Progenitor cell of endocrine pancreas (in vitro differentiated cells): Measurements from ENCODE around the gene CNNM4. TPM values are rescaled to one million over a fixed set of nuclear protein-coding genes. Genes with fewer than 3 reads are reported as not detected.

Experiments
- DNase-seq: peaks from one replicate; pipeline ENCODE4 v3.0.0; 2021; ENCODE audit warnings: low spot score; ENCODE audit not compliant: unreplicated experiment
- H3K27ac Mint-ChIP-seq: 2 replicates; pipeline ENCODE4 v1.8.0; 2021; ENCODE audit warnings: mild to moderate bottlenecking, moderate library complexity, mixed read lengths
- H3K27me3 Mint-ChIP-seq: 2 replicates; pipeline ENCODE4 v1.8.0; 2021; ENCODE audit warnings: mixed read lengths
- H3K36me3 Mint-ChIP-seq: 2 replicates; pipeline ENCODE4 v1.8.0; 2022; ENCODE audit warnings: mixed read lengths; ENCODE audit not compliant: insufficient read depth
- H3K4me1 Mint-ChIP-seq: 2 replicates; pipeline ENCODE4 v1.8.0; 2021; ENCODE audit warnings: low read depth, mixed read lengths
- H3K4me3 Mint-ChIP-seq: 2 replicates; pipeline ENCODE4 v1.8.0; 2021; ENCODE audit warnings: low read depth, mild to moderate bottlenecking, moderate library complexity, mixed read lengths
- H3K9me3 Mint-ChIP-seq: 2 replicates; pipeline ENCODE4 v1.8.0; 2021; ENCODE audit warnings: low read depth, mixed read lengths
- CTCF ChIP-seq: fragments of 200-600 bp; sonication (generic); IDR thresholded peaks from one replicate; pipeline ENCODE4 v1.5.0; 2021; ENCODE audit warnings: antibody characterized with exemption, mild to moderate bottlenecking; ENCODE audit not compliant: unreplicated experiment
- total RNA-seq: library from RNA; stranded (reverse); gene quantifications from 2 replicates; pipeline ENCODE4 v1.2.1, GENCODE V29; 2021

CNNM4 gene
- total RNA-seq, 1 donor from 2014 or later: 11.1 TPM

DNA sequence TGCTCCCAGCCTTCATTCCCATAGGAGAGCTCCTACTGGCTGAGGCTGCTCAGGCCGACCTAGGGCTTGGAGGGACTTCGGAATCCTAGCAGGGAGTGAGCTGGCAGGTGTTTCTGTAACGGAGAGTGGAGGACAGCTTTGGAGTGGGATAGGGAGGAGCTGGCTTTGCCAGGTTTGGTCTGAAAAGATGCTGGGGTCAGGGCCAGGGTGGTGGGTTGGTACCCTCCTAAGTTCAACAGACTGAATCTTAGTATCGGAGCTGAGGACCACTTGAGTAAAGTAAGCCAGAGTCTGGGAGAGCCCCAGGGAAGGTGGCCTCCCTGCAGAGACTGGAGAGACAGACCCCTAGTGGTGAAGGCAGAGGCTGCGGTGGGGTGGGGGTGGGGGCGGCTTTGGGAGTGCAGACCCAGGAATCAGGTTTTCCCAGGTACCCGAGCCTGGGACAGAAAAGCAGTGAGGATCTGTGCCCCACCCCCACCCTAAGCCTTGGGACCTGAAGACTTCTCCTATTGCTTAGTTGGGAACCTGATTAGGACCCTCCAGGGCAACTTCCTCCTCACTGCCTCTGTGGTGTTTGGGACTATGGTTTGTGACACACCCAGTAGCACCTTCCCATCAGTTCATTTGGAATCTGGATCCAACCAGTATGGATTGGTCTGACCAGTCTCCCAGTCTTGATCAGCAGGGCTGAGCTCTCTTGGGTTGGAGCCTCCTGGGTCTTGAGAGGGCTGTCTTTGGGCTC, 3.0 kb downstream of the CNNM4 start:
- peak; percentile 60 for TF ChIP-seq CTCF
- Mint-ChIP-seq H3K27me3 (no peaks in the 10 kb centered on the region), H3K9me3 (no peaks in the 10 kb centered on the region), H3K27ac (peak overlapping the region; percentile 86), H3K36me3 (no peaks in the 10 kb centered on the region), H3K4me1 (peaks cover 26% of the 10 kb centered on the region), H3K4me3 (peak overlapping the region; percentile 69)
- DNase-seq: no peak

GRCh38 chr2:96764253-96764637, 3.5 kb downstream of the CNNM4 start:
- Mint-ChIP-seq H3K36me3 (no peaks in the 10 kb centered on the region), H3K4me3 (peak overlapping the region; percentile 25), H3K9me3 (no peaks in the 10 kb centered on the region), H3K27me3 (no peaks in the 10 kb centered on the region), H3K4me1 (peaks cover 25% of the 10 kb centered on the region), H3K27ac (peak overlapping the region; percentile 5)
- DNase-seq: no peak
- no peak for TF ChIP-seq CTCF

DNA sequence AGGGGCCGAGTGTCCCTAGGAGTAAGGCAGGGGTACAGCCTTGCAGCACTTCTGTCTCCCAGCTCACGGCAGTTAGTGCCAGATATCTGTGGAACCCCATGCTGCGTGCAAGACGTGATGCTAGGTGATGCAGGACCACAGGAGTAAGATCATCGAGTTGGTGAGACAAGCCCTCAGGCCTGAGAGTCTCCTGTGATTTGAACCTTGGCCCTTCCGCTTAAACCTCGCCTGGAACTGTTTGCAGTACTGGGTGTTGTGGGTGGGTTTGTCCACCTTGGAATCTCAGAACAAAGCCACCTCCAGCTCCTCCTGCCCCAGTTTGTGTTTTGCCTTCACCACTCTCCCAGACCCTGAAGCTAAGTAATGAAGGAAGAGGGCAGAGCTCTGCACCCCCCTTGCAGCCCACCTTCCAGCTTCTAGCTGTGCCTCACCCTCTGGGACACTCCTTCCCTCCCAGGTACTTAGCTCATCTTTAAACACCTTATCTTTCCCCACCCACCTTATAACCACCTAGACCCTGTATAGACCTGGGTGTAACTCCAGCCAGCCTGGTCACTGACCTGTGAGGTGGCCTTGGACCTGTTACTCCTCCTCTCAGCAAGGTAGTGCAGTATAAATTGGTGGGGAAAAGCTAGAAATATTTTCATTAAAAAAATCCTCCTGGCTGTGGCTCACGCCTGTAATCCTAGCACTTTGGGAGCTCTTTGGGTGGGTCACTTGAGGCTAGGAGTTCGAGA, 6.6 kb downstream of the CNNM4 start:
- no peaks in the 10 kb centered on the region for H3K36me3 Mint-ChIP-seq
- H3K9me3 Mint-ChIP-seq: no peaks in the 10 kb centered on the region
- DNase-seq: no peak
- no peaks in the 10 kb centered on the region for H3K27me3 Mint-ChIP-seq
- H3K4me3 Mint-ChIP-seq: no peak overlapping the region
- no peak for TF ChIP-seq CTCF
- peaks cover 23% of the 10 kb centered on the region for H3K4me1 Mint-ChIP-seq
- no peak overlapping the region for H3K27ac Mint-ChIP-seq

- Mint-ChIP-seq H3K4me3 (no peak overlapping the region), H3K4me1 (peaks cover 15% of the 10 kb centered on the region)
- no peak for TF ChIP-seq CTCF
Observed at GRCh38 chr2:96768083-96768561, 7.4 kb downstream of the CNNM4 start.

DNA sequence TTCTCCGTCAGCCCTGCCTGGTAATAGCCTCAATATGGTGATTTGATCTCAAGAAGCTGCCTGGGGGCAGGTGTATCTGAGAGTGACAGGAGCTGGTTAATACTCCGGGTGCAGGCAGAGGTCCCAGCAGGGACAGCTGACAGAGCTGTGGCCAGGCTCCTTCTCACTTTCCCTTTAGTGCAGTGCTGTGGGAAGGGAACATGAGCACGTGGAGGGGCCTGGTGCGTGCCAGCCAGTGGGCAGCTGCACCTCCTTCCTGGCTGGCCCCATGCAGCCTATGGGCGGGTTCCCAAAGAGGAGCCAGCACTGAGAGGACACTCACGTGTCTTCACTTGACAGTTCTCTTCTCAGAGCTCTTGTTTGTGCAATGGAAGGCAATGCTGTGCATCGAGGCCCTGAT, 9.1 kb downstream of the CNNM4 start:
- Mint-ChIP-seq H3K27me3 (no peaks in the 10 kb centered on the region), H3K36me3 (no peaks in the 10 kb centered on the region), H3K4me3 (no peak overlapping the region), H3K4me1 (peaks cover 3% of the 10 kb centered on the region), H3K27ac (peak overlapping the region; percentile 67), H3K9me3 (no peaks in the 10 kb centered on the region)
- no peak for TF ChIP-seq CTCF
- DNase-seq: no peak

More at GRCh38 chr2:96768083-96768561, 7.4 kb downstream of the CNNM4 start:
- no peaks in the 10 kb centered on the region for H3K27me3 Mint-ChIP-seq
- H3K36me3 Mint-ChIP-seq: no peaks in the 10 kb centered on the region
- peak overlapping the region; percentile 21 for H3K27ac Mint-ChIP-seq
- DNase-seq: no peak
- no peaks in the 10 kb centered on the region for H3K9me3 Mint-ChIP-seq
